ENCODE measurements around the gene XPR1. TPM values are rescaled to one million over a fixed set of nuclear protein-coding genes. Genes with fewer than 3 reads are reported as not detected.
A peak's percentile ranks its signal among the peaks of the same experiment; 100 is the strongest.
"Not testable (repeated sequence)": the region's sequence is repeated elsewhere in the genome, so short reads cannot be mapped to it uniquely, and the experiment has no call there.

The XPR1 gene
- total RNA-seq, 1 experiment from 2014 or later, result 19.9 TPM

GRCh38 chr1:180724055-180724454 is 92.2 kb downstream of the XPR1 start:
- no peak overlapping the region for H3K9ac ChIP-seq (ENCODE audit: low read length)
- no peaks in the 10 kb centered on the region for H3K36me3 ChIP-seq (ENCODE audit: control insufficient read depth in 1 of 2, insufficient read depth in 2 of 2, low read length in 2 of 2)
- H3K9me2 ChIP-seq (ENCODE audit: insufficient read depth), result no peaks in the 10 kb centered on the region
- no peaks in the 10 kb centered on the region for H4K20me1 ChIP-seq (ENCODE audit: insufficient read depth)
- ChIA-PET RAD21 (ENCODE audit: low non-redundant PET in 1 of 2, low total read pairs in 2 of 2, uncharacterized antibody in 2 of 2, unreplicated experiment in 2 of 2) (no interaction called here), POLR2A (no interaction called here), CTCF (no interaction called here)
- no TSS peak for BruUV-seq (replicated peaks)
- H3K4me3 ChIP-seq (replicated peaks in 1 of 2; ENCODE audit: low read depth in 1 of 2, low read length in 2 of 2), result no peak overlapping the region
- intact Hi-C loops (cut with micrococcal nuclease), result no loop called here
- no peaks in the 10 kb centered on the region; the same call in none of the 2 replicates for H3K79me2 ChIP-seq (ENCODE audit: insufficient read depth, low read length)
- H2AFZ ChIP-seq (ENCODE audit: low read depth, low read length, poor library complexity, severe bottlenecking), result no peak overlapping the region
- H3K4me2 ChIP-seq (ENCODE audit: low read length), result no peak overlapping the region
- H3K27ac ChIP-seq (ENCODE audit: low read depth, low read length), result no peak overlapping the region
- H3K9me3 ChIP-seq (ENCODE audit: control insufficient read depth in 1 of 2, insufficient read depth in 1 of 2, low read depth in 1 of 2, low read length in 2 of 2), result no peaks in the 10 kb centered on the region; a peak in 1 of 4 replicates
- DNase-seq (ENCODE audit: low read depth, low spot score), result no peak
- H3K4me1 ChIP-seq (ENCODE audit: control insufficient read depth in 1 of 2, insufficient read depth in 2 of 2, low read length in 2 of 2), result peaks cover 7 to 9% of the 10 kb centered on the region in 2 experiments; a peak in 3 of 4 replicates
- H3K27me3 ChIP-seq (ENCODE audit: insufficient read depth, low read length), result no peaks in the 10 kb centered on the region
- TF ChIP-seq EZH2 (IDR thresholded peaks at IDR 0.05), result no peak
- TF ChIP-seq TCF7L2 (IDR thresholded peaks at IDR 0.05; ENCODE audit: borderline replicate concordance, extremely low read depth, insufficient read depth, insufficient read length), result peak; percentile 67
- no peak for ATAC-seq

DNA sequence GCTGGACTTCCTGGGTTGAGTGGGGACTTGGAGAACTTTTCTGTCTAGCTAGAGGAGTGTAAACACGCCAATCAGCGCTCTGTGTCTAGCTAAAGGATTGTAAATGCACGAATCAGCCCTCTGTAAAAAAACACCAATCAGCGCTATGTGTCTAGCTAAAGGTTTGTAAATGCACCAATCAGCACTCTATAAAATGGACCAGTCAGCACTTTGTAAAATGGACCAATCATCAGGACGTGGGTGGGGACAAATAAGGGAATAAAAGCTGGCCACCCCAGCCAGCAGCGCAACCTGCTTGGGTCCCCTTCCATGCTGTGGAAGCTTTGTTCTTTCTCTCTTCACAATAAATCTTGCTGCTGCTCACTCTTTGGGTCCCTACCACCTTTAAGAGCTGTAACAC is 94.2 kb downstream of the XPR1 start:
- CTCF ChIA-PET; intact Hi-C loops (cut with micrococcal nuclease); H3K9me2 ChIP-seq (ENCODE audit: insufficient read depth); H4K20me1 ChIP-seq (ENCODE audit: insufficient read depth); H3K9ac ChIP-seq (ENCODE audit: low read length); H3K4me1 ChIP-seq (ENCODE audit: control insufficient read depth in 1 of 2, insufficient read depth in 2 of 2, low read length in 2 of 2); H3K4me3 ChIP-seq (replicated peaks in 1 of 2; ENCODE audit: low read depth in 1 of 2, low read length in 2 of 2); H3K27me3 ChIP-seq (ENCODE audit: insufficient read depth, low read length); H3K27ac ChIP-seq (ENCODE audit: low read depth, low read length); POLR2A ChIA-PET; H3K4me2 ChIP-seq (ENCODE audit: low read length); H3K79me2 ChIP-seq (ENCODE audit: insufficient read depth, low read length); H2AFZ ChIP-seq (ENCODE audit: low read depth, low read length, poor library complexity, severe bottlenecking); RAD21 ChIA-PET (ENCODE audit: low non-redundant PET in 1 of 2, low total read pairs in 2 of 2, uncharacterized antibody in 2 of 2, unreplicated experiment in 2 of 2); H3K36me3 ChIP-seq (ENCODE audit: control insufficient read depth in 1 of 2, insufficient read depth in 2 of 2, low read length in 2 of 2); BruUV-seq (replicated peaks); DNase-seq (ENCODE audit: low read depth, low spot score); ATAC-seq; H3K9me3 ChIP-seq (ENCODE audit: control insufficient read depth in 1 of 2, insufficient read depth in 1 of 2, low read depth in 1 of 2, low read length in 2 of 2): not testable (repeated sequence)

- BruUV-seq (replicated peaks); H2AFZ ChIP-seq (ENCODE audit: low read depth, low read length, poor library complexity, severe bottlenecking); intact Hi-C loops (cut with micrococcal nuclease); H3K79me2 ChIP-seq (ENCODE audit: insufficient read depth, low read length); RAD21 ChIA-PET (ENCODE audit: low non-redundant PET in 1 of 2, low total read pairs in 2 of 2, uncharacterized antibody in 2 of 2, unreplicated experiment in 2 of 2); H3K36me3 ChIP-seq (ENCODE audit: control insufficient read depth in 1 of 2, insufficient read depth in 2 of 2, low read length in 2 of 2); H3K4me1 ChIP-seq (ENCODE audit: control insufficient read depth in 1 of 2, insufficient read depth in 2 of 2, low read length in 2 of 2); H3K9ac ChIP-seq (ENCODE audit: low read length); H3K27me3 ChIP-seq (ENCODE audit: insufficient read depth, low read length); H3K4me3 ChIP-seq (replicated peaks in 1 of 2; ENCODE audit: low read depth in 1 of 2, low read length in 2 of 2); H4K20me1 ChIP-seq (ENCODE audit: insufficient read depth); POLR2A ChIA-PET; H3K4me2 ChIP-seq (ENCODE audit: low read length); CTCF ChIA-PET; H3K9me2 ChIP-seq (ENCODE audit: insufficient read depth); H3K27ac ChIP-seq (ENCODE audit: low read depth, low read length); H3K9me3 ChIP-seq (ENCODE audit: control insufficient read depth in 1 of 2, insufficient read depth in 1 of 2, low read depth in 1 of 2, low read length in 2 of 2); DNase-seq (ENCODE audit: low read depth, low spot score); ATAC-seq: not testable (repeated sequence)
Observed at GRCh38 chr1:180727751-180728150, 95.9 kb downstream of the XPR1 start.

Data from HCT116 (cell line).